ENCODE results near the gene TFCP2. TPM values are rescaled to one million over a fixed set of nuclear protein-coding genes. Genes with fewer than 3 reads are reported as not detected.

Gene TFCP2
- total RNA-seq, 1 donor from 2014 or later: 22.8 TPM

- peaks cover 42% of the 10 kb centered on the region for H3K4me1 ChIP-seq
- H3K27ac ChIP-seq (replicated peaks): no peak overlapping the region
- intact Hi-C loops (cut with micrococcal nuclease): no loop called here
- H3K4me3 ChIP-seq: no peak overlapping the region
- no peak for DNase-seq
- no peak for TF ChIP-seq CTCF (IDR thresholded peaks at IDR 0.05; ENCODE audit: borderline replicate concordance)
- H3K9me3 ChIP-seq (replicated peaks): no peaks in the 10 kb centered on the region
- H3K27me3 ChIP-seq (ENCODE audit: low read depth): no peaks in the 10 kb centered on the region
- peaks cover 27% of the 10 kb centered on the region for H3K36me3 ChIP-seq
These were observed 96.6 kb downstream of the TFCP2 start for GRCh38 chr12:51076236-51076930.

GRCh38 chr12:51075390-51075789 is 97.5 kb downstream of the TFCP2 start:
- H3K27me3 ChIP-seq (ENCODE audit: low read depth): no peaks in the 10 kb centered on the region
- peaks cover 35% of the 10 kb centered on the region for H3K4me1 ChIP-seq
- DNase-seq: no peak
- no peak for TF ChIP-seq CTCF (IDR thresholded peaks at IDR 0.05; ENCODE audit: borderline replicate concordance)
- no peaks in the 10 kb centered on the region for H3K9me3 ChIP-seq (replicated peaks)
- peaks cover 36% of the 10 kb centered on the region for H3K36me3 ChIP-seq
- H3K4me3 ChIP-seq: no peak overlapping the region
- intact Hi-C loops (cut with micrococcal nuclease): no loop called here
- no peak overlapping the region for H3K27ac ChIP-seq (replicated peaks)

GRCh38 chr12:51071663-51072062 is 101.3 kb downstream of the TFCP2 start:
- no peak overlapping the region for H3K27ac ChIP-seq (replicated peaks)

GRCh38 chr12:51070004-51070403 is 102.9 kb downstream of the TFCP2 start:
- no peaks in the 10 kb centered on the region for H3K9me3 ChIP-seq (replicated peaks)
- no peaks in the 10 kb centered on the region for H3K27me3 ChIP-seq (ENCODE audit: low read depth)
- peaks cover 90% of the 10 kb centered on the region for H3K36me3 ChIP-seq
- no peak for DNase-seq
- no peak overlapping the region for H3K4me3 ChIP-seq
- no peaks in the 10 kb centered on the region for H3K4me1 ChIP-seq
- H3K27ac ChIP-seq (replicated peaks): no peak overlapping the region
- no peak for TF ChIP-seq CTCF (IDR thresholded peaks at IDR 0.05; ENCODE audit: borderline replicate concordance)
- intact Hi-C loops (cut with micrococcal nuclease): no loop called here

More at GRCh38 chr12:51071663-51072062, 101.3 kb downstream of the TFCP2 start:
- H3K4me3 ChIP-seq: no peak overlapping the region
- H3K4me1 ChIP-seq: peaks cover 16% of the 10 kb centered on the region
- TF ChIP-seq CTCF (IDR thresholded peaks at IDR 0.05; ENCODE audit: borderline replicate concordance): no peak
- DNase-seq: no peak
- peaks cover 73% of the 10 kb centered on the region for H3K36me3 ChIP-seq
- H3K27me3 ChIP-seq (ENCODE audit: low read depth): no peaks in the 10 kb centered on the region
- no peaks in the 10 kb centered on the region for H3K9me3 ChIP-seq (replicated peaks)
- intact Hi-C loops (cut with micrococcal nuclease): no loop called here

- H3K4me3 ChIP-seq: no peak overlapping the region
- H3K9me3 ChIP-seq (replicated peaks): no peaks in the 10 kb centered on the region
- H3K27ac ChIP-seq (replicated peaks): no peak overlapping the region
- no peak for TF ChIP-seq CTCF (IDR thresholded peaks at IDR 0.05; ENCODE audit: borderline replicate concordance)
- no peak for DNase-seq
- H3K27me3 ChIP-seq (ENCODE audit: low read depth): no peaks in the 10 kb centered on the region
- H3K36me3 ChIP-seq: peaks cover 98% of the 10 kb centered on the region
- H3K4me1 ChIP-seq: no peaks in the 10 kb centered on the region
- intact Hi-C loops (cut with micrococcal nuclease): no loop called here
These were observed 105.2 kb downstream of the TFCP2 start for GRCh38 chr12:51067771-51068170.
